ENCODE measurements around the gene CRB3. TPM values are rescaled to one million over a fixed set of nuclear protein-coding genes. Genes with fewer than 3 reads are reported as not detected.

CRB3 gene
- total and polyA plus RNA-seq, 2 of the 8 experiments (the other 6 are each of a cell fraction or from before 2014, with no cell fraction given): 21.1 to 24.6 TPM

GRCh38 chr19:6484230-6484629 is 20.2 kb downstream of the CRB3 start:
- H2BK5ac ChIP-seq (ENCODE audit: low read depth, low read length): no peak overlapping the region
- no peaks in the 10 kb centered on the region for H3K9me3 ChIP-seq (ENCODE audit: insufficient read depth in 2 of 2, low read depth in 1 of 2, low read length in 1 of 2)
- H3K9ac ChIP-seq (replicated peaks in 1 of 4; ENCODE audit: extremely low read depth in 1 of 4, low read depth in 3 of 4, low read length in 3 of 4): no peak overlapping the region
- no peak overlapping the region for H2BK20ac ChIP-seq (ENCODE audit: low read length)
- no peaks in the 10 kb centered on the region; a peak in 1 of 7 replicates for H3K27me3 ChIP-seq (replicated peaks in 1 of 4; ENCODE audit: control insufficient read depth in 3 of 4, extremely low read depth in 1 of 4, insufficient read depth in 3 of 4, low read length in 3 of 4)
- no peak overlapping the region for H4K91ac ChIP-seq (replicated peaks; ENCODE audit: insufficient read length, low read length)
- no peak overlapping the region for H2AK5ac ChIP-seq (ENCODE audit: low read depth, low read length)
- CTCF ChIA-PET (ENCODE audit: partially characterized antibody): interaction anchor here (0.6 to 1.4 kb wide), 3 partner anchors 13 to 266 kb away, joined by 3 to 4 read pairs (median 3); no protein-coding TSS in a partner anchor
- H3K18ac ChIP-seq (ENCODE audit: extremely low read depth, low read length): no peak overlapping the region
- no peak overlapping the region for H3K27ac ChIP-seq (ENCODE audit: low read depth, low read length)
- no peak overlapping the region for H4K8ac ChIP-seq (ENCODE audit: extremely low read depth, insufficient read depth, low read length)
- no peak overlapping the region for H2BK15ac ChIP-seq (ENCODE audit: low read length)
- DNase-seq (ENCODE audit: low read depth in 1 of 2, low spot score in 2 of 2): no peak
- H3K4ac ChIP-seq (replicated peaks; ENCODE audit: insufficient read length, low read depth, low read length): no peak overlapping the region
- 90% methylated on average over 7 of the region's 8 CpGs; no CpG with 5 or more reads in 1 of the 2 experiments for WGBS, 2 experiments (ENCODE audit: extremely low coverage in 1 of 2, insufficient coverage in 1 of 2, insufficient read length in 1 of 2, insufficient replicate concordance in 2 of 2, low coverage in 1 of 2, low lambda C conversion rate in 2 of 2, missing lambda C conversion rate in 1 of 2)
- FAIRE-seq: no peak
- H3K23me2 ChIP-seq (ENCODE audit: low read depth, low read length): 0 out of 2 replicates have a peak, but pooled peaks cover 2% of the 10 kb centered on the region
- no peaks in the 10 kb centered on the region for H3K36me3 ChIP-seq (ENCODE audit: control insufficient read depth in 2 of 4, insufficient read depth in 4 of 4, low read length in 3 of 4)
- POLR2A ChIA-PET (ENCODE audit: partially characterized antibody): no interaction called here
- H3K4me2 ChIP-seq (ENCODE audit: insufficient read depth in 1 of 2, low read depth in 2 of 2, low read length in 2 of 2): no peak overlapping the region
- no peak overlapping the region for H3K56ac ChIP-seq (replicated peaks; ENCODE audit: insufficient read length, low read depth, low read length)
- no peak overlapping the region for H2BK12ac ChIP-seq (ENCODE audit: low read depth, low read length)
- no peak overlapping the region for H4K5ac ChIP-seq (ENCODE audit: insufficient read length, low read depth, low read length)
- peaks cover 0 to 3% of the 10 kb centered on the region in 2 experiments for H4K20me1 ChIP-seq (replicated peaks in 1 of 2; ENCODE audit: control insufficient read depth in 1 of 2, insufficient read depth in 2 of 2, low read length in 2 of 2)
- H3K14ac ChIP-seq (ENCODE audit: insufficient read length): no peak overlapping the region
- H3K4me3 ChIP-seq (ENCODE audit: extremely low read depth in 1 of 4, insufficient read depth in 2 of 4, low read depth in 3 of 4, low read length in 4 of 4): no peak overlapping the region
- no peak overlapping the region for H2AFZ ChIP-seq (ENCODE audit: low read length)
- no peak overlapping the region for H3K23ac ChIP-seq (ENCODE audit: insufficient read length)
- no peaks in the 10 kb centered on the region for H3K79me1 ChIP-seq (ENCODE audit: low read depth, low read length)
- no peak overlapping the region for H2BK120ac ChIP-seq (replicated peaks; ENCODE audit: low read depth, low read length)
- H3K79me2 ChIP-seq (ENCODE audit: control insufficient read depth in 1 of 2, insufficient read depth in 2 of 2, low read length in 2 of 2): no peaks in the 10 kb centered on the region
- peaks cover 0 to 7% (median 3%) of the 10 kb centered on the region in 4 experiments; a peak in 5 of 7 replicates for H3K4me1 ChIP-seq (replicated peaks in 1 of 4; ENCODE audit: control insufficient read depth in 3 of 4, insufficient read depth in 4 of 4, low read length in 3 of 4)
- TF ChIP-seq FOSL1 (IDR thresholded peaks at IDR 0.05; ENCODE audit: insufficient read depth, low read depth, low read length) (no peak), ZNF274 (IDR thresholded peaks at IDR 0.05; ENCODE audit: borderline replicate concordance, extremely low read depth, low read length) (no peak), POU5F1 (IDR thresholded peaks at IDR 0.05; ENCODE audit: low read depth, low read length) (no peak), GABPA (IDR thresholded peaks at IDR 0.05; ENCODE audit: borderline replicate concordance, insufficient read depth, low read length) (no peak), CHD2 (IDR thresholded peaks at IDR 0.05; ENCODE audit: low read length) (no peak), RXRA (IDR thresholded peaks at IDR 0.05; ENCODE audit: insufficient read depth, low read depth, low read length) (no peak), YY1 (IDR thresholded peaks at IDR 0.05; ENCODE audit: low read depth, low read length) (no peak), SP1 (IDR thresholded peaks at IDR 0.05; ENCODE audit: low read depth, low read length) (no peak), BRCA1 (IDR thresholded peaks at IDR 0.05; ENCODE audit: low read depth, low read length) (no peak), RBBP5 (IDR thresholded peaks at IDR 0.05; ENCODE audit: borderline replicate concordance, low read depth, low read length) (no peak), CEBPB (IDR thresholded peaks at IDR 0.05; ENCODE audit: low read depth, low read length) (no peak), TAF7 (optimal IDR thresholded peaks at IDR 0.05; ENCODE audit: borderline replicate concordance, low read depth, low read length) (no peak), SIRT6 (IDR thresholded peaks at IDR 0.05; ENCODE audit: low read length) (no peak), SRF (IDR thresholded peaks at IDR 0.05; ENCODE audit: low read depth, low read length) (no peak), RNF2 (IDR thresholded peaks at IDR 0.05; ENCODE audit: borderline replicate concordance, low read depth, low read length, missing control alignments, poor library complexity, severe bottlenecking) (no peak)

All from H1 (cell line).